ENCODE results near the gene C16orf96. TPM values are rescaled to one million over a fixed set of nuclear protein-coding genes. Genes with fewer than 3 reads are reported as not detected.
"Not testable (repeated sequence)": the region's sequence is repeated elsewhere in the genome, so short reads cannot be mapped to it uniquely, and the experiment has no call there.

The C16orf96 gene
- polyA plus RNA-seq, 1 donor from 2014 or later: 0.05 TPM

- no peaks in the 10 kb centered on the region for H3K27me3 Mint-ChIP-seq
- H3K4me1 Mint-ChIP-seq: peaks cover 2 to 3% (median 3%) of the 10 kb centered on the region in 3 donors
- no peak overlapping the region for H3K27ac Mint-ChIP-seq
- H3K36me3 Mint-ChIP-seq: no peaks in the 10 kb centered on the region
- no peak overlapping the region for H3K4me3 Mint-ChIP-seq
- no peaks in the 10 kb centered on the region for H3K9me3 Mint-ChIP-seq
Observed at GRCh38 chr16:4566144-4566543, 10.0 kb downstream of the C16orf96 start.

GRCh38 chr16:4570086-4570485 is 13.9 kb downstream of the C16orf96 start:
- H3K4me3 Mint-ChIP-seq: peak overlapping the region in 1 of 4 donors; percentile 27
- peaks cover 2 to 3% (median 3%) of the 10 kb centered on the region in 3 donors for H3K4me1 Mint-ChIP-seq
- H3K27me3 Mint-ChIP-seq: no peaks in the 10 kb centered on the region
- no peaks in the 10 kb centered on the region for H3K36me3 Mint-ChIP-seq
- H3K9me3 Mint-ChIP-seq: no peaks in the 10 kb centered on the region
- no peak overlapping the region for H3K27ac Mint-ChIP-seq

- Mint-ChIP-seq H3K27ac (no peak overlapping the region), H3K36me3 (no peaks in the 10 kb centered on the region), H3K4me1 (peaks cover 2 to 3% (median 3%) of the 10 kb centered on the region in 3 donors), H3K4me3 (no peak overlapping the region), H3K9me3 (no peaks in the 10 kb centered on the region), H3K27me3 (no peaks in the 10 kb centered on the region)
Observed at GRCh38 chr16:4570688-4571321, 14.7 kb downstream of the C16orf96 start.

GRCh38 chr16:4572715-4573114 is 16.6 kb downstream of the C16orf96 start:
- no peak overlapping the region for H3K27ac Mint-ChIP-seq
- H3K27me3 Mint-ChIP-seq: no peaks in the 10 kb centered on the region
- H3K36me3 Mint-ChIP-seq: no peaks in the 10 kb centered on the region
- no peaks in the 10 kb centered on the region for H3K9me3 Mint-ChIP-seq
- no peak overlapping the region for H3K4me3 Mint-ChIP-seq
- peaks cover 0 to 3% (median 0%) of the 10 kb centered on the region in 3 donors for H3K4me1 Mint-ChIP-seq

GRCh38 chr16:4573926-4574325 is 17.8 kb downstream of the C16orf96 start:
- H3K36me3 Mint-ChIP-seq, H3K4me1 Mint-ChIP-seq, H3K4me3 Mint-ChIP-seq, H3K9me3 Mint-ChIP-seq, H3K27me3 Mint-ChIP-seq, H3K27ac Mint-ChIP-seq: not testable (repeated sequence)

GRCh38 chr16:4574919-4575705 is 19.0 kb downstream of the C16orf96 start:
- peaks cover 0 to under 1% (median 0%) of the 10 kb centered on the region in 3 donors for H3K4me1 Mint-ChIP-seq

GRCh38 chr16:4576008-4576407 is 19.9 kb downstream of the C16orf96 start:
- Mint-ChIP-seq H3K27ac (no peak overlapping the region), H3K4me1 (no peaks in the 10 kb centered on the region), H3K36me3 (no peaks in the 10 kb centered on the region), H3K9me3 (no peaks in the 10 kb centered on the region), H3K27me3 (no peaks in the 10 kb centered on the region), H3K4me3 (no peak overlapping the region)

More at GRCh38 chr16:4574919-4575705, 19.0 kb downstream of the C16orf96 start:
- Mint-ChIP-seq H3K4me3 (no peak overlapping the region), H3K27ac (no peak overlapping the region), H3K9me3 (no peaks in the 10 kb centered on the region), H3K36me3 (no peaks in the 10 kb centered on the region), H3K27me3 (no peaks in the 10 kb centered on the region)

- Mint-ChIP-seq H3K9me3 (no peaks in the 10 kb centered on the region), H3K4me1 (no peaks in the 10 kb centered on the region), H3K36me3 (no peaks in the 10 kb centered on the region), H3K27ac (no peak overlapping the region), H3K4me3 (no peak overlapping the region), H3K27me3 (no peaks in the 10 kb centered on the region)
Observed at GRCh38 chr16:4578961-4579530, 22.9 kb downstream of the C16orf96 start.

- H3K4me1 Mint-ChIP-seq: peaks cover 0 to 1% (median 0%) of the 10 kb centered on the region in 3 donors
- no peak overlapping the region for H3K27ac Mint-ChIP-seq
- H3K27me3 Mint-ChIP-seq: no peaks in the 10 kb centered on the region
- H3K9me3 Mint-ChIP-seq: no peaks in the 10 kb centered on the region
- no peaks in the 10 kb centered on the region for H3K36me3 Mint-ChIP-seq
- no peak overlapping the region for H3K4me3 Mint-ChIP-seq
Observed at GRCh38 chr16:4580250-4580649, 24.1 kb downstream of the C16orf96 start.

GRCh38 chr16:4583906-4584305 is 27.8 kb downstream of the C16orf96 start:
- H3K27ac Mint-ChIP-seq: no peak overlapping the region
- H3K4me3 Mint-ChIP-seq: no peak overlapping the region
- peaks cover 14% of the 10 kb centered on the region for H3K27me3 Mint-ChIP-seq
- H3K4me1 Mint-ChIP-seq: peaks cover 0 to 3% (median 3%) of the 10 kb centered on the region in 3 donors
- H3K9me3 Mint-ChIP-seq: peaks cover 0 to 3% (median 2%) of the 10 kb centered on the region in 3 donors
- H3K36me3 Mint-ChIP-seq: no peaks in the 10 kb centered on the region

GRCh38 chr16:4586291-4586690 is 30.2 kb downstream of the C16orf96 start:
- peaks cover 14% of the 10 kb centered on the region for H3K27me3 Mint-ChIP-seq
- H3K4me1 Mint-ChIP-seq: peaks cover 0 to 3% (median 3%) of the 10 kb centered on the region in 3 donors
- H3K4me3 Mint-ChIP-seq: no peak overlapping the region
- H3K9me3 Mint-ChIP-seq: peaks cover 0 to 3% (median 2%) of the 10 kb centered on the region in 3 donors
- H3K27ac Mint-ChIP-seq: no peak overlapping the region
- H3K36me3 Mint-ChIP-seq: no peaks in the 10 kb centered on the region

- Mint-ChIP-seq H3K4me1 (peaks cover 0 to 3% (median 3%) of the 10 kb centered on the region in 3 donors), H3K9me3 (peaks cover 0 to 3% (median 2%) of the 10 kb centered on the region in 3 donors), H3K4me3 (no peak overlapping the region), H3K36me3 (no peaks in the 10 kb centered on the region), H3K27ac (no peak overlapping the region), H3K27me3 (peaks cover 16% of the 10 kb centered on the region)
Observed at GRCh38 chr16:4588386-4588785, 32.2 kb downstream of the C16orf96 start.

GRCh38 chr16:4588961-4589360 is 32.8 kb downstream of the C16orf96 start:
- Mint-ChIP-seq H3K4me3 (no peak overlapping the region), H3K9me3 (peaks cover 0 to 3% (median 2%) of the 10 kb centered on the region in 3 donors), H3K27me3 (peaks cover 16% of the 10 kb centered on the region), H3K27ac (no peak overlapping the region), H3K4me1 (peaks cover 0 to 3% (median 3%) of the 10 kb centered on the region in 3 donors), H3K36me3 (no peaks in the 10 kb centered on the region)

- peaks cover 0 to 1% (median 0%) of the 10 kb centered on the region in 3 donors for H3K4me1 Mint-ChIP-seq
- H3K27ac Mint-ChIP-seq: no peak overlapping the region
- H3K9me3 Mint-ChIP-seq: peaks cover 0 to 3% (median 2%) of the 10 kb centered on the region in 3 donors
- H3K4me3 Mint-ChIP-seq: no peak overlapping the region
- H3K36me3 Mint-ChIP-seq: no peaks in the 10 kb centered on the region
- H3K27me3 Mint-ChIP-seq: peaks cover 10% of the 10 kb centered on the region
Observed at GRCh38 chr16:4591191-4591590, 35.1 kb downstream of the C16orf96 start.

GRCh38 chr16:4591706-4592470 is 35.7 kb downstream of the C16orf96 start:
- H3K27ac Mint-ChIP-seq: no peak overlapping the region
- H3K36me3 Mint-ChIP-seq: no peaks in the 10 kb centered on the region
- H3K4me1 Mint-ChIP-seq: peaks cover 0 to 1% (median 0%) of the 10 kb centered on the region in 3 donors
- H3K27me3 Mint-ChIP-seq: peaks cover 6% of the 10 kb centered on the region
- H3K9me3 Mint-ChIP-seq: peaks cover 0 to 3% (median 2%) of the 10 kb centered on the region in 3 donors
- H3K4me3 Mint-ChIP-seq: no peak overlapping the region

Measured in IgD-negative memory B cell (primary cell).